Measurements from ENCODE around the gene SERPING1. TPM values are rescaled to one million over a fixed set of nuclear protein-coding genes. Genes with fewer than 3 reads are reported as not detected.

Gene SERPING1
- total and polyA plus RNA-seq, 2 of the 13 experiments (the other 11 are each of a cell fraction or from before 2014, with no cell fraction given) = 2.0 to 10.4 TPM

GRCh38 chr11:57652662-57653061, 55.2 kb downstream of the SERPING1 start (continued):
- TF ChIP-seq ZBED4 (CRISPR knock-in tag; IDR thresholded peaks at IDR 0.05; ENCODE audit: borderline replicate concordance) (no peak), GPN1 (CRISPR knock-in tag; IDR thresholded peaks at IDR 0.05; ENCODE audit: borderline replicate concordance) (no peak), MAF1 (CRISPR knock-in tag; IDR thresholded peaks at IDR 0.05; ENCODE audit: borderline replicate concordance) (no peak), ZNF672 (CRISPR knock-in tag; IDR thresholded peaks at IDR 0.05) (no peak), NRL (CRISPR knock-in tag; IDR thresholded peaks at IDR 0.05; ENCODE audit: borderline replicate concordance) (no peak), CEBPG (CRISPR knock-in tag; IDR thresholded peaks at IDR 0.05) (no peak)
- TF ChIP-seq, protein P1, sequence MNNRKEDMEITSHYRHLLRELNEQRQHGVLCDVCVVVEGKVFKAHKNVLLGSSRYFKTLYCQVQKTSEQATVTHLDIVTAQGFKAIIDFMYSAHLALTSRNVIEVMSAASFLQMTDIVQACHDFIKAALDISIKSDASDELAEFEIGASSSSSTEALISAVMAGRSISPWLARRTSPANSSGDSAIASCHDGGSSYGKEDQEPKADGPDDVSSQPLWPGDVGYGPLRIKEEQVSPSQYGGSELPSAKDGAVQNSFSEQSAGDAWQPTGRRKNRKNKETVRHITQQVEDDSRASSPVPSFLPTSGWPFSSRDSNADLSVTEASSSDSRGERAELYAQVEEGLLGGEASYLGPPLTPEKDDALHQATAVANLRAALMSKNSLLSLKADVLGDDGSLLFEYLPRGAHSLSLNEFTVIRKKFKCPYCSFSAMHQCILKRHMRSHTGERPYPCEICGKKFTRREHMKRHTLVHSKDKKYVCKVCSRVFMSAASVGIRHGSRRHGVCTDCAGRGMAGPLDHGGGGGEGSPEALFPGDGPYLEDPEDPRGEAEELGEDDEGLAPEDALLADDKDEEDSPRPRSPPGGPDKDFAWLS (CRISPR knock-in tag; IDR thresholded peaks at IDR 0.05; ENCODE audit: borderline replicate concordance) = no peak

GRCh38 chr11:57653163-57653562, 55.7 kb downstream of the SERPING1 start:
- ATAC-seq (no peak), FAIRE-seq (no peak), DNase-seq (ENCODE audit: low spot score) (no peak)
- Histone ChIP-seq H3K79me2 (ENCODE audit: insufficient read depth, low read length) (peaks cover 6% of the 10 kb centered on the region), H3K27ac (ENCODE audit: extremely low read length, insufficient read depth, low read length) (no peak overlapping the region), H3K9ac (ENCODE audit: insufficient read depth, low read depth, low read length) (no peak overlapping the region), H2AFZ (ENCODE audit: low read length) (peak overlapping the region; percentile 54), H3K27me3 (ENCODE audit: control insufficient read depth in 1 of 2, insufficient read depth in 2 of 2, low read length in 2 of 2) (peaks cover 4 to 22% of the 10 kb centered on the region in 2 experiments), H3K36me3 (replicated peaks in 1 of 2; ENCODE audit: control insufficient read depth in 1 of 2, insufficient read depth in 2 of 2, low read length in 2 of 2) (no peaks in the 10 kb centered on the region), H3K4me2 (ENCODE audit: low read depth, low read length) (peak overlapping the region; percentile 34; the same call in 1 of the 2 replicates), H3K4me1 (ENCODE audit: insufficient read depth, low read length) (peaks cover 16% of the 10 kb centered on the region), H3K9me3 (ENCODE audit: low read length) (no peaks in the 10 kb centered on the region), H4K20me1 (ENCODE audit: insufficient read depth, low read length) (no peaks in the 10 kb centered on the region), H3K4me3 (replicated peaks in 1 of 3; ENCODE audit: insufficient read depth in 1 of 3, low read depth in 2 of 3, low read length in 3 of 3) (no peak overlapping the region)
- no TSS peak for BruUV-seq (replicated peaks)
- intact Hi-C loops (cut with micrococcal nuclease; ENCODE audit: unreplicated experiment) (no loop called here), in situ Hi-C loops (cut with HindIII; ENCODE audit: extremely low pct_ligation_motif_present, low pct_unique_long_range_greater_than_20kb) (loop anchor here (25.0 kb wide), 2 partner anchors 634 to 859 kb away; partner anchors contain the start of gene OR5B21)
- POLR2A ChIA-PET = interaction anchor here (1.6 kb wide), 1 partner anchor 12 kb away, joined by 3 read pairs; no protein-coding TSS in a partner anchor
- CTCF ChIA-PET (ENCODE audit: low intra/inter-chr PET ratio, low total read pairs) = no interaction called here
- WGBS (ENCODE audit: low lambda C conversion rate) = 35% methylated on average over 3 of the region's 3 CpGs
- TF ChIP-seq, protein P2, sequence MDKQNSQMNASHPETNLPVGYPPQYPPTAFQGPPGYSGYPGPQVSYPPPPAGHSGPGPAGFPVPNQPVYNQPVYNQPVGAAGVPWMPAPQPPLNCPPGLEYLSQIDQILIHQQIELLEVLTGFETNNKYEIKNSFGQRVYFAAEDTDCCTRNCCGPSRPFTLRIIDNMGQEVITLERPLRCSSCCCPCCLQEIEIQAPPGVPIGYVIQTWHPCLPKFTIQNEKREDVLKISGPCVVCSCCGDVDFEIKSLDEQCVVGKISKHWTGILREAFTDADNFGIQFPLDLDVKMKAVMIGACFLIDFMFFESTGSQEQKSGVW (CRISPR knock-in tag; IDR thresholded peaks at IDR 0.05; ENCODE audit: borderline replicate concordance) = no peak
- TF ChIP-seq SMC3 (IDR thresholded peaks at IDR 0.05; ENCODE audit: low read length) (no peak), CC2D1A (CRISPR knock-in tag; IDR thresholded peaks at IDR 0.05) (no peak), BRCA1 (CRISPR knock-in tag; IDR thresholded peaks at IDR 0.05) (no peak), NR1H2 (CRISPR knock-in tag; IDR thresholded peaks at IDR 0.05; ENCODE audit: borderline replicate concordance, low read depth) (no peak), ETV5 (CRISPR knock-in tag; IDR thresholded peaks at IDR 0.05; ENCODE audit: borderline replicate concordance) (no peak), FOXK1 (CRISPR knock-in tag; IDR thresholded peaks at IDR 0.05; ENCODE audit: borderline replicate concordance, low read depth) (no peak), HNF4G (IDR thresholded peaks at IDR 0.05; ENCODE audit: borderline replicate concordance, low read depth, low read length) (no peak), HNF4G (CRISPR knock-in tag; IDR thresholded peaks at IDR 0.05; ENCODE audit: borderline replicate concordance, low read depth) (no peak), CHD4 (IDR thresholded peaks at IDR 0.05; ENCODE audit: borderline replicate concordance, low read length) (no peak), ZMAT3 (CRISPR knock-in tag; conservative IDR thresholded peaks at IDR 0.05) (no peak)
